Psoas muscle (tissue), 8 donors: ENCODE results near the gene MAP2K7. TPM values are rescaled to one million over a fixed set of nuclear protein-coding genes. Genes with fewer than 3 reads are reported as not detected.

Experiments
- ATAC-seq, 4 donors: fragments of 200-7000 bp; cut with Tn5 transposase; one replicate each; pipeline ENCODE4 v1.9.1; 2020; ENCODE audit warnings: moderate library complexity in 3 of 4, mild to moderate bottlenecking in 2 of 4
- DNase-seq, 2 donors: peaks; one replicate each; pipeline ENCODE4 v3.0.0-alpha.2; 2020
- H3K27ac ChIP-seq: fragments of 200-600 bp; one replicate; pipeline ENCODE4 v1.8.0; 2022
- H3K27me3 ChIP-seq, 3 donors: fragments of 200-600 bp in 1 of 3; one replicate each; pipeline versions ENCODE4 v1.6.1 to v1.8.0; 2013 to 2022; ENCODE audit warnings: low read length in 2 of 3, mild to moderate bottlenecking in 2 of 3, moderate library complexity in 1 of 3; ENCODE audit not compliant: insufficient read depth in 3 of 3
- H3K36me3 ChIP-seq, 2 donors: fragments of 200-600 bp in 1 of 2; one replicate each; pipeline versions ENCODE4 v1.6.1 to v1.8.0; 2013 to 2022; ENCODE audit warnings: low read depth in 1 of 2, mild to moderate bottlenecking in 1 of 2, moderate library complexity in 1 of 2; ENCODE audit not compliant: insufficient read depth in 1 of 2
- H3K4me1 ChIP-seq: fragments of 200-600 bp; one replicate; pipeline ENCODE4 v1.8.0; 2022
- H3K4me3 ChIP-seq: fragments of 200-600 bp; one replicate; pipeline ENCODE4 v1.8.0; 2022; ENCODE audit warnings: mild to moderate bottlenecking
- H3K9me3 ChIP-seq: fragments of 200-600 bp; one replicate; pipeline ENCODE4 v1.8.0; 2022
- CTCF ChIP-seq: fragments of 200-600 bp; IDR thresholded peaks from one replicate; pipeline ENCODE4 v1.8.0; 2022; ENCODE audit warnings: antibody characterized with exemption
- WGBS, 3 donors: extraction: QIAGEN DNeasy Blood & Tissue Kit; methylation state at CpG; one replicate each; pipeline versions ENCODE4 v1.1.6 to v1.1.7; 2013; 5-methylcytosine and 5-hydroxymethylcytosine counted together
- intact Hi-C, 2 donors: fragments of 100-400 bp; cut with DNase I; formaldehyde crosslinking; loops; one replicate each; pipeline versions ENCODE4 v1.11.0 to v1.14.2; 2022
- polyA plus RNA-seq, 3 donors: library from polyadenylated mRNA; stranded (reverse); fragments of 200-250 nt; gene quantifications; one replicate each; pipeline ENCODE4 v1.2.3, GENCODE V29; 2013
- total RNA-seq, 4 donors: library from RNA; stranded (reverse); fragmentation: NEBNext Ultra II Directional in 2 of 4; extraction: Animal tissue kit (Norgen Biotek cat#: 25700) in 2 of 4; gene quantifications; one replicate each; pipeline versions ENCODE4 v1.2.1 to v1.2.4, GENCODE V29; 2021 to 2023
- donor health status: healthy with polysubstance abuse.
- donor health status: DM: no; HTN: no; CAD: no; lungs with moderate emphysema.
- donor health status: Bipolar disorder and iron deficiency.
- donor health status: healthy.
- donor health status: DM: yes; HTN: yes; CAD: no.
- donor health status: DM: no; HTN: no; CAD: no.
- donor health status: DM: no; HTN: no; CAD: no.
- donor health status: DM: yes; HTN: yes; CAD: no.

The MAP2K7 gene
- total and polyA plus RNA-seq, 7 donors = 35.4 to 72.5 (median 43.9) TPM

GRCh38 chr19:7883105-7883504, 20.6 kb upstream of the MAP2K7 start:
- no peak for DNase-seq
- WGBS, 3 donors = 70 to 87% (median 71%) methylated on average over 4 of the region's 4 CpGs
- ATAC-seq = no peak
- Histone ChIP-seq H3K4me3 (no peak overlapping the region), H3K27me3 (peaks cover 0 to 15% (median 2%) of the 10 kb centered on the region in 3 donors), H3K9me3 (no peaks in the 10 kb centered on the region), H3K36me3 (no peaks in the 10 kb centered on the region), H3K4me1 (no peaks in the 10 kb centered on the region), H3K27ac (no peak overlapping the region)
- no peak for TF ChIP-seq CTCF
- intact Hi-C loops = no loop called here

GRCh38 chr19:7883796-7884570, 19.7 kb upstream of the MAP2K7 start:
- Histone ChIP-seq H3K36me3 (no peaks in the 10 kb centered on the region), H3K4me3 (no peak overlapping the region), H3K9me3 (no peaks in the 10 kb centered on the region), H3K4me1 (no peaks in the 10 kb centered on the region), H3K27me3 (peaks cover 0 to 23% (median 2%) of the 10 kb centered on the region in 3 donors), H3K27ac (no peak overlapping the region)
- intact Hi-C loops = no loop called here
- ATAC-seq (no peak), DNase-seq (no peak)
- 80 to 82% (median 80%) methylated on average over 2 of the region's 2 CpGs for WGBS, 3 donors
- TF ChIP-seq CTCF = no peak

GRCh38 chr19:7885818-7886217, 17.9 kb upstream of the MAP2K7 start:
- Histone ChIP-seq H3K9me3 (no peaks in the 10 kb centered on the region), H3K4me3 (no peak overlapping the region), H3K27ac (no peak overlapping the region), H3K4me1 (no peaks in the 10 kb centered on the region), H3K27me3 (peaks cover 0 to 34% (median 0%) of the 10 kb centered on the region in 3 donors), H3K36me3 (no peaks in the 10 kb centered on the region)
- no peak for TF ChIP-seq CTCF
- intact Hi-C loops = no loop called here
- DNase-seq (no peak), ATAC-seq (no peak)
- 72 to 79% (median 73%) methylated on average over 8 of the region's 8 CpGs for WGBS, 3 donors

GRCh38 chr19:7887408-7888144, 16.1 kb upstream of the MAP2K7 start:
- H3K4me3 ChIP-seq = no peak overlapping the region
- ATAC-seq = no peak
- no peaks in the 10 kb centered on the region for H3K9me3 ChIP-seq

More at GRCh38 chr19:7887408-7888144, 16.1 kb upstream of the MAP2K7 start:
- H3K27me3 ChIP-seq = peaks cover 0 to 30% (median 0%) of the 10 kb centered on the region in 3 donors
- TF ChIP-seq CTCF = no peak
- DNase-seq = no peak
- WGBS, 3 donors = 80 to 86% (median 85%) methylated on average over 16 of the region's 16 CpGs
- no peaks in the 10 kb centered on the region for H3K4me1 ChIP-seq
- H3K36me3 ChIP-seq = no peaks in the 10 kb centered on the region
- intact Hi-C loops = no loop called here
- H3K27ac ChIP-seq = no peak overlapping the region
